GM20000 (cell line): ENCODE measurements around the gene DENND2D.

ENCODE experiments used
- DNase-seq: peaks from one replicate; pipeline ENCODE4 v3.0.0; 2012; ENCODE audit warnings: low spot score
- TF ChIP-seq, protein P1 (sequence below): IDR thresholded peaks from 2 replicates; pipeline ENCODE4 v1.5.1; 2012; ENCODE audit warnings: mild to moderate bottlenecking, control low read depth; ENCODE audit errors: extremely low read depth, missing control alignments

Gene DENND2D

DNA sequence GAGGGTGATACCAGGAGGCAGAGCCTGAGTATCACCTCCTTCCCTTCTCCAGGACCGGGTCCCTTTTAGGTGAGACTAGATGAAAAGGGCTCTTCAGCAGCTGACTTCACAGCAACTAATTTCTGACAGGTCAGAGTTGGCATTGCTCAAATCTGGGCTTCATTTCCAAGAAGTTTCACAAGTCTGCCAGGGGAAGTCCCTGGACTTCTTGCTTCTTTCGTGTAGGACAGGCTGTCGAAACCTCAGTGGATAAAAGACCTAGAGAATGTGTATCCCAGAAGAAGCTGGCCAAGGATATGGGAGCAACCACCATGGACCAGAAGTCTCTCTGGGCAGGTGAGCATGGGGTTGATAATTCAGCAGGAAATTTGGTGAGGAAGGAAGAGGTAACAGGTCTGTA, 27.0 kb upstream of the DENND2D start, which contains the start of gene CHI3L2:
TSS of gene CHI3L2 (plus strand) at position 280 of the 400 bp plus-strand sequence. CDS start at position 297, 17 bp downstream.
- DNase-seq, result no peak
- TF ChIP-seq, protein P1, sequence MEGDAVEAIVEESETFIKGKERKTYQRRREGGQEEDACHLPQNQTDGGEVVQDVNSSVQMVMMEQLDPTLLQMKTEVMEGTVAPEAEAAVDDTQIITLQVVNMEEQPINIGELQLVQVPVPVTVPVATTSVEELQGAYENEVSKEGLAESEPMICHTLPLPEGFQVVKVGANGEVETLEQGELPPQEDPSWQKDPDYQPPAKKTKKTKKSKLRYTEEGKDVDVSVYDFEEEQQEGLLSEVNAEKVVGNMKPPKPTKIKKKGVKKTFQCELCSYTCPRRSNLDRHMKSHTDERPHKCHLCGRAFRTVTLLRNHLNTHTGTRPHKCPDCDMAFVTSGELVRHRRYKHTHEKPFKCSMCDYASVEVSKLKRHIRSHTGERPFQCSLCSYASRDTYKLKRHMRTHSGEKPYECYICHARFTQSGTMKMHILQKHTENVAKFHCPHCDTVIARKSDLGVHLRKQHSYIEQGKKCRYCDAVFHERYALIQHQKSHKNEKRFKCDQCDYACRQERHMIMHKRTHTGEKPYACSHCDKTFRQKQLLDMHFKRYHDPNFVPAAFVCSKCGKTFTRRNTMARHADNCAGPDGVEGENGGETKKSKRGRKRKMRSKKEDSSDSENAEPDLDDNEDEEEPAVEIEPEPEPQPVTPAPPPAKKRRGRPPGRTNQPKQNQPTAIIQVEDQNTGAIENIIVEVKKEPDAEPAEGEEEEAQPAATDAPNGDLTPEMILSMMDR, result no peak

DNA sequence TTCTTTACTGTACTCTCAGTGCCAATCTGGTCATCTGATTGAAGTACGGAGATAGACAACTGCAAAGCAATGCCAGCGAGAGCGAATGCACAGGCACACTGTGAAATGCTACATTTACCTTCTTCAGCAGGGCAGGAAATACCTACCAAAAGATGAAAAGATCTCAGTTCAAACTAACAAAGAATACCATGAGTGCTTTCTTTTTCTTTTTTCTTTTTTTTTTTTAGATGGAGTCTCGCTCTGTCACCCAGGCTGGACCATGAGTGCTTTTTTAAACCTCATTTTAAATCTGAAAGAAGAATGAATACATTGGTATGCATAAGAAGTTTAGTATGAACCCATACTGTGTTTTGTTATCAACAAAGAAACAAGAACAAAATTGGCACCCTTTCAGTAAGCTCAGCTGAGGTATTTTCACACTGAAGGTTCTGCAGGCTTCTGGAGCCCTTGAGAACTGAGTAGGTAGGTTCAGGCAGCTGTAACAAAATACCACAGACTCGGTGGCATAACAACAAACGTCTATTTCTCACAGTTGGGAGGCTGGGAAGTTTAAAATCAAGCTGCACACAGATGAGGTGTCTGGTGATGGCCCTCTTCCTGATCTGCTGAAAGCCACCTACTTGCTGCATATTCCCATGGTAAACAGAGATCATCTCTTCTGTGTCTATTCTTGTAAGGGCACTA, 25.4 kb upstream of the DENND2D start:
- TF ChIP-seq, protein P1, result no peak
- no peak for DNase-seq

DNA sequence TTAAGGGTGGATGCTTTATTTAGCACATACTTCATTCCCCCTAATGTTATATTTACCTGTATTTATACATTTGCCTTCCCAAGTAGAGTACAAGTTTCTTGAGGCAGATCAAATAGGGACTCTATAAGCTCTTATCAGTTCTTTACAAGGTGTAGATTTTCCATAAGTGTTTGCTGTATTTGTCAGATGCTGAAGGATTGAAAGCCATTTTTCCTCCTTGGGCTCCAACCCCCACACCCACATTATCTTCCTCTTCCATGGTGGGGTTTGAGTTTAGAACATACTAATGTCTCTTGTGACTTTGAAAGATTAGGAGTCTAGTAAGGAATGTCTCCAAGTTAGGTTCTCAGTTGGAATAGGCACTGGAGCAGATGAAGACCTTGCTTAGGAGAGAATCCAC, 24.6 kb upstream of the DENND2D start:
- DNase-seq, result no peak
- TF ChIP-seq, protein P1, result no peak

DNA sequence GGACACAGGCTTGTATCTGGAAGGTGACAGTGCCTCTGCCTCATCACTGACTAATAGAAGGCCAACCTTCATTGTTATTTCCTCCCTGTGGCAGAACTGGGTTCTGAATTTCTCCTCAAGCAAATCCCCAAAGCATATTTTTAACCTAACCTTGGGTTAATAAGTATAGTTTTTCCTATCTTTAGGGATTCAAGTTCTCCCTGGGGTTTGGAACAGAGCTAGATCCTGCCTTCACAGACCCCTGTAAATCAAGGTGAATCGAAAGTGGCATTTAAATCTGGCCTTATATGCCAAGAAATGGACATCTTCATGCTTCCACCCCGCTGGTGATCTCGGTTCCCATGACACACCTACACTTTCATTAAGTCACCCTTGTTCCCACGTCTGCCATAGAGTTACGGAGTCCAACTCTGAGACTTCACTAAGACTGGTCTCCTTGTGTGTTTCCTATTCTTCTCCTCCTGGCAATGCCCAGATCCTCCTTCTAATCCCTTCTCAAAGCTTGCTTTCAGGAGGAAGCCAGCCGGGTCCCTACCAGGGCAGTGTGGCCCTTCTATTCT, 22.8 kb upstream of the DENND2D start:
- TF ChIP-seq, protein P1, result no peak

DNA sequence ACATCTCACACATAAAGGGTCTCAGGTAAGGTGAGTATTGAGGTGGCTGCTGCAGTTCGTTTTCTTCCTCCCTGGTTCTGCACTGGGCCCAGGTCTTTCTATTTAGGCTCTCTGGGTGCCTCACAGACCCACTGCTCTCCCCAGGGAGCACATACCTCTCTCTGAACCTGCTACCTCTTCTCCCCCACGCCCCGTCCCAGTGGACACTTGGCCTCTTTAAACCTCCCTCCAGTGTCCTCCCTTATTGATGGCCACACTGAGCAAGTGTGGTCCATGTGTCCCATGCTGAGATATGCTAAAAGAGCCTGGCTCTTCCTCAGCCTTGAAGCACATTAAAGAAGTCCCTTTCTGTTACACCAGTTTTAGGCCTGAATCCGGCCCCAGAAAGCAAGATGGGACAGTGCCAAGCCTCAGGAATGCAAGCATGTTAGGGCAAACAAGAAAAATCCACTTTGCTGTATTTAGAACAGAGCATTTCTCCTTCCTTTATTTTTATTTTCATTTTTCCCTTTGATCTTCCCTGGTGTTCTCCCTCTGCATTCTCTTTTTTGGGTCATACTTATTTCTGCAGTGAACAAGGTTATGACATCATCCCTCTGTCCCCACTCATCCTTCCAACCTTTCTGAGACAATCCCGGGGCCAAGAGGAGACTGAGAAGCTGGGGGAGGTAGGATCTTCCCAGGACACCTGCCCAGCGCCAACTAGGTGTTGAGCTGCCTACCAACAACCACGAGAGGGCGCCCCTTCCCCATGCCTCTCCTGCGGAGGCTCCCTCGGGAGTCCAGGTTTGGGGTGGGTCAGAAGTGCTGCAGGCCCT, 22.1 kb upstream of the DENND2D start:
- peak; percentile 76 for DNase-seq
- TF ChIP-seq, protein P1, result peak; percentile 80

More for the DNA sequence above, 22.8 kb upstream of the DENND2D start:
- no peak for DNase-seq

DNA sequence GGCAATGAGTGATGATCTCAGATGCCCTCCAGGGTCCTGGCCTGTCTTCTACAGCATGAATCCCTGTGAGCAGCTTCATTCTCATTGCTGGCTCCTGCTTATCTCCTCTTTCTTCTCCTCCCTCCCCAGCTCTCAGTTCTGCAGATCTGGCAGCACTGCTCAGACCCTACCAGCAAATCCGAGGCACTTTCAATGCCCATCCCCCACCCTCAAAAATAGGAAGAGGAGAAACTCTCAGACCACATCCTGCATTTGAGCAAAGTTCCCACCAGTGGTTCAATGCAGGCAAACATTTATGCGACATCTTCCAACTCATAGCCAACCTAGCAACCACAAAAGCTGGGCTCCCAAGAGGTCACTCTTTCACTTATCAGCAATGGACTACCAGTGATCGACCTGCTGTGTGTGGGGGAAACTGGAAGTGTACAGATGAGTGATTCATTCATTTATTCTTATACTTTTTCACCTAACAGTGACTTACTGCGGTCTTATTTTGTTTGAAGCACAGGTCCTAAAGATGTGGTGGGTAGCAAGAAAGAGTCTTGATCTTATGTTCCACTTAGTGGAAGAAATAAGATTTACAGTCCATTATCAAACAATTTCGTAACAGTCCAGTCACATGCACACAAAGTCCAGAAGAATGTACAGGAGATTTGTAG, 21.3 kb upstream of the DENND2D start:
- TF ChIP-seq, protein P1, result no peak
- DNase-seq, result peak; percentile 75
